Right atrium auricular region (tissue), 2 donors: ENCODE results near the gene NR1H4. TPM values are rescaled to one million over a fixed set of nuclear protein-coding genes. Genes with fewer than 3 reads are reported as not detected.

Experiments
- DNase-seq: peaks from one replicate; pipeline ENCODE4 v3.0.0-alpha.2; 2019; ENCODE audit warnings: low spot score
- H3K27ac ChIP-seq, 2 donors: fragments of 200-600 bp; sonication (generic); 1 replicate in 1 of 2; 2 replicates in 1 of 2; pipeline ENCODE4 v1.5.1; 2016 to 2019
- H3K27me3 ChIP-seq, 2 donors: fragments of 200-600 bp; sonication (generic); one replicate each; pipeline versions ENCODE4 v1.5.1 to v1.6.0; 2017 to 2019
- H3K36me3 ChIP-seq: fragments of 200-600 bp; sonication (generic); one replicate; pipeline ENCODE4 v1.5.1; 2016
- H3K4me1 ChIP-seq, 2 donors: fragments of 200-600 bp; sonication (generic); one replicate each; pipeline versions ENCODE4 v1.5.1 to v1.6.0; 2017 to 2019
- H3K4me3 ChIP-seq, 2 donors: fragments of 200-600 bp; sonication (generic); 1 replicate in 1 of 2; 2 replicates in 1 of 2; pipeline ENCODE4 v1.5.1; 2017 to 2019; ENCODE audit warnings: mild to moderate bottlenecking in 1 of 2, moderate library complexity in 1 of 2
- H3K9me3 ChIP-seq, 2 donors: fragments of 200-600 bp; sonication (generic); one replicate each; pipeline ENCODE4 v1.5.1; 2019
- CTCF ChIP-seq, 2 donors: fragments of 200-600 bp; sonication (generic); IDR thresholded peaks; one replicate each; pipeline ENCODE4 v1.5.1; 2019; ENCODE audit warnings: antibody characterized with exemption in 2 of 2
- total RNA-seq, 2 donors: library from RNA; depleted of rRNA; stranded (reverse); fragments of >200 nt; gene quantifications; one replicate each; pipeline ENCODE4 v1.1.0, GENCODE V29; 2016

NR1H4 gene
- total RNA-seq, 2 donors from 2014 or later = not detected

- no peak overlapping the region for H3K4me3 ChIP-seq
- H3K4me1 ChIP-seq = no peaks in the 10 kb centered on the region
- H3K27me3 ChIP-seq = no peaks in the 10 kb centered on the region
- DNase-seq = no peak
- no peaks in the 10 kb centered on the region for H3K9me3 ChIP-seq
- TF ChIP-seq CTCF (IDR thresholded peaks at IDR 0.05) = no peak
- no peak overlapping the region for H3K27ac ChIP-seq
- no peaks in the 10 kb centered on the region for H3K36me3 ChIP-seq
Measured at GRCh38 chr12:100473050-100473715, 483 bp upstream of the NR1H4 start.

DNA sequence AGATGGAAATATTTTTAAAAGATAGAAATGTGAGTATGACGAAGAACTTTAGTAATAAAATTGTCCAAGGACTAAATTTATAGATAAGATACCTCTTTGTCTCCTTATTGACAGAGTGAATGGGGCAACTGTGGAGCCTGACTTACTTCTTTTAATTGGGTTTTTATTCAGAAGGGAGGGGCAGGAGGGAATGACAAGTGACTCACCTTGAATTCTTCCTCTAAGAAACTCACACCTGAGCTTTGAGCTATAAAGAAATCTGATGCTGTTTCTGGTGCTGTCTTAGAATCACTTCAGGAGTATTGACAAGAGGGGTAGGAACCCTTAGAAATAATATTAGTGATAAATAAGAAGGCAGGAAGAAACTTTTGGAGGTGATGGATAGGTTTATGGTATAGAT, 951 bp downstream of the NR1H4 start:
- no peaks in the 10 kb centered on the region for H3K36me3 ChIP-seq
- no peak for TF ChIP-seq CTCF (IDR thresholded peaks at IDR 0.05)
- H3K9me3 ChIP-seq = no peaks in the 10 kb centered on the region
- no peaks in the 10 kb centered on the region for H3K27me3 ChIP-seq
- no peak overlapping the region for H3K27ac ChIP-seq
- DNase-seq = no peak
- no peak overlapping the region for H3K4me3 ChIP-seq
- no peaks in the 10 kb centered on the region for H3K4me1 ChIP-seq

DNA sequence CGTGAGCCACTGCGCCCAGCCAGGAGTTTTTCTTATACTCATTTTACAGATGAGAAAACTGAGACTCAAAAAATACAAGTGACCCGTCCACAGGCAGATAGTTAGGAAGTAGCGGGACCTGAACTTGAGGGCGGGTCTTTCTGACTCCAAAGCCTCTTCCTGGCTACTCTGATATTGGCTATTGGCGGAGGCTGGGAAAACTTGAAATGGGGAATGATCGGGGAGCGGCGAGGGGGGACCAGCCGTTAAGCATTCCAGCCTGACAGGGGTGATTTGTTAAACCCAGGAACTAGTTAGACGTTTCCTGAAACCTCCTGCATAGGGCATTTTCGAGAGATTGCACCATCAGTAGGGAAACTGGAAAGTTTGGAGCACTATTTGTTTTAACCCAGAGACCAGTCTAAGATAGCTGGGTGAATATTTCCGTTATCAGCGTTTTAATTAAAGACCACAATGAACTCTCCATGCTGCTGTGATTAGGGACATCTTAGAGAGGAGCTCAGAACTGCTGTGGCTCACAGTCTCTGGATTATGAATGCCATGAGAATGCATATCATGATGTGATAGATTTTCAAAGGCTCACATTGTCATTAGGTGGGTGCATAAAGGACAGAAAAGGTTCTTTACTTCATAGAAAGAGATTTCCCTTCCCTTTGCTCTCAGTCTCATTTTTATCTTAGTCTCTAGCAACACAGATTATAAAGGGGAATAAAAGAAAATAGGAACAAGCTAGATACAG, 2.5 kb downstream of the NR1H4 start:
- DNase-seq = no peak
- no peak for TF ChIP-seq CTCF (IDR thresholded peaks at IDR 0.05)
- Histone ChIP-seq H3K27me3 (no peaks in the 10 kb centered on the region), H3K36me3 (no peaks in the 10 kb centered on the region), H3K4me3 (no peak overlapping the region), H3K27ac (no peak overlapping the region), H3K9me3 (no peaks in the 10 kb centered on the region), H3K4me1 (no peaks in the 10 kb centered on the region)

DNA sequence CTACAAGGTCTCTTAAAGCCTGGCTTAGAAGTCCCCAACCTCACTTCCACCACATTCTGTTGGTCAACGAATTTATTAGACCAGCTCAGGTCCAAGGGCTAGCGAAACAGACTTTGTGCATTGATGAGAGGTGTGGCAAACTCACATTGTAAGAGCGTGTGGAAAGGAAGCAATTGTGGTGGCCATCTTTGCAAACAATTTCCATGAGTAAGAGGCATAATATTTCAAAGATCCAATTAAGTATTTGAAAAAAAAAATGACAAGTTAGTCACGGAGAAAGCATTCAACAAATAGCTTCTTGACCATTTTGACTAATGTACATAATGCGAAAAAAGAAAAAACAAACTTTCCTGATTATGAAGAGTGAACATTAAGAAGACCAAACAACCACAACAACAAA, 7.4 kb downstream of the NR1H4 start:
- TF ChIP-seq CTCF (IDR thresholded peaks at IDR 0.05) = no peak
- DNase-seq = no peak
- H3K4me1 ChIP-seq = no peaks in the 10 kb centered on the region
- no peaks in the 10 kb centered on the region for H3K9me3 ChIP-seq
- no peak overlapping the region for H3K4me3 ChIP-seq
- H3K27ac ChIP-seq = no peak overlapping the region
- no peaks in the 10 kb centered on the region for H3K36me3 ChIP-seq
- H3K27me3 ChIP-seq = no peaks in the 10 kb centered on the region

DNA sequence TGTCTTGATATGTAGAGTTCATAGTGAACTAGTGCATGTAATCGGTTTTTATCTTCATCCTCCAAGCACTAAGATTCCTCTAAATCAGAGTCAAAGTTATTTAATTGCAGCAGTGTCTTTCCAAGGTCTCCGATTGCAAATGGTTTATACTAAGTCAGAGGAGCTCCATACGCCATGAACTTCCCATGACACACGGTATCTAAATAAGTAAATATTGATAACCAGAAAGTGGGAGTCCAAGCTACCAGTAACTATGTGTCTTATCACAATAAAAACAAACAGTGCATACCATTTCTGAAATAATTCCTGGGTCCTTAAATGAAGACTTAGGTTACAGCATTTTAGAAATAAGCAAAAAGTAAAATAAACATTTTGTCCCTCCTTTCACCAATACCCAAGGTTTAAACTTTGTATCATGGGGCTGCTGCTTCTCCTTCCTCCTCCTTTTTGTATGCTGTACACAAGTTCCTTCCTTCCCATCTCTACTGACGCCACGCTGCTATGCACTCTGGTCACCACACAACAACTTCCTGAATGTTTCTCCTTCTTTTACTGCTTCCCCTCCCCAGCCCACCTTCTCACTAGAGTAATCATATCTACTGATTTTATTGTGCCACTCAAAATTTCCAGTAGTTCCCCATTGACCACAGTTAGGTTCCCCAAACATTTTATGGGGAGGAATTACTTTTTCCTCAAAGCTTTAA, 10.7 kb downstream of the NR1H4 start:
- Histone ChIP-seq H3K27ac (no peak overlapping the region), H3K9me3 (no peaks in the 10 kb centered on the region), H3K27me3 (no peaks in the 10 kb centered on the region), H3K4me1 (peaks cover 0 to 3% of the 10 kb centered on the region in 2 donors), H3K4me3 (no peak overlapping the region), H3K36me3 (no peaks in the 10 kb centered on the region)
- TF ChIP-seq CTCF (IDR thresholded peaks at IDR 0.05) = no peak
- no peak for DNase-seq
